GM18868 (cell line): Measurements from ENCODE around the gene ZNF772.

Source experiments
- ATAC-seq: cut with Tn5 transposase; IDR thresholded peaks from one replicate; pipeline ENCODE4 v1.9.1; 2021; ENCODE audit warnings: mild to moderate bottlenecking, moderate library complexity; ENCODE audit not compliant: unreplicated experiment

Gene ZNF772

DNA sequence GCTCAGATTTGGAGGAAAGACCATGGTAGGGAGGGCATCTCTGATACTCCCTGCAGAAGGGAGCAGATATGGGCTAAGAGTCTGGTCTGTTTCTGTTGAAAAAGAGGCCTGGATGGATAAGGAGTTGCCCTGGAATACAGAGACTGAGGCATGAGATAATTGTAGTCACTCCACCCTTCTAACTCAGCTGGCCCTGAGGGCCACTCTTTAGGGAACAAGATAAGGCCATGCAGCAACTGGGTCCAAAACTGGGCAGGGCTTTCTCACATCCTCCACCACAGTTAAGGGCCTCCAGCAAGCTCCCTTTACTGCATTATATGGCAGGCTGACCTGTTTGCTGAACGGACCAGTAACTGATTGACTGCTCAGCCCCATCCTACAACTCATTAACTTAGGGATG, 40.9 kb downstream of the ZNF772 start:
- no peak for ATAC-seq

- peak; percentile 97 for ATAC-seq
Observed at GRCh38 chr19:57435062-57435978, 42.0 kb downstream of the ZNF772 start, which contains the start of gene ZNF749. Gene ZNF749, plus strand, starts transcription at chr19:57435325. Its CDS starts 254 bp downstream, at chr19:57435579.

DNA sequence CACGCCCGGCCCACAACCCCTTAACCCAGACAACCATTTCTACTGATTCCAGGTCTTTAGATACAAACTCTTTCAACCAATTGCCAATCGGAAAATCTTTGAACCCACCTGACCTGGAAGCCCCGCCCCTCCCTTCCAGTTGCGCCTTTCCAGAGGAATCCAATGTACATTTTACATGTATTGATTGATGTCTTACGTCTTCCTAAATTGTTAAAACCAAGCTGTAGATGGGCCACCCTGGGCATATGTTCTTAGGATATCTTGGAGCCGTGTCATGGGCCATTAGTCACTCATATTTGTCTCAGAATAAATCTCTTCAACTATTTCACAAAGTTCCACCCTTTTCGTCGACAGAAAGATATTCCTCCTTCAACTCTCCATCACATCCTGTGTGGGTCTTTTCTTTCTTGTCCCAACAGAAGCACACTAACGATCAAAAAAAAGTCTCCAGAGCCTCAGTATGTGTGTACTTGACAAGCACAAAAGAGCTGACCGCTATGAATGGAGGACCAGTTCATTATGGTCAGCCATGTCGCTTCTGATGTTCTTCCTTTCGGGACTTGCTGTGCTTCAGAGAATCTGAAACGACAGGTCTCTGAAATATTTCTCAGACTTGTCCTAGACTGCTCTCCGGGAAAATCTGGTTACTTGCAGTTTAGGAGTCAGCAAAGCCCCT, 42.8 kb downstream of the ZNF772 start:
- peak; percentile 15 for ATAC-seq

DNA sequence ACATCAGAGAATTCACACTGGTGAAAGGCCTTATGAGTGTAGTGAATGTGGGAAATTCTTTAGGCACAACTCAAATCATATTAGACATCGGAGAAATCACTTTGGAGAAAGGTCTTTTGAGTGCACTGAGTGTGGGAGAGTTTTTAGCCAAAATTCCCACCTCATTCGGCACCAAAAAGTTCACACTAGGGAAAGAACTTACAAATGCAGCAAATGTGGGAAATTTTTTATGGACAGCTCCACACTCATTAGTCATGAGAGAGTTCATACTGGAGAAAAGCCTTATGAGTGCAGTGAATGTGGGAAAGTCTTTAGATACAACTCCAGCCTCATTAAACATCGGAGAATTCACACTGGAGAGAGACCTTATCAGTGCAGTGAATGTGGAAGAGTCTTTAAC, 56.3 kb downstream of the ZNF772 start:
- ATAC-seq, result no peak

GRCh38 chr19:57419439-57419838, 57.9 kb downstream of the ZNF772 start:
- no peak for ATAC-seq
